Progenitor cell of endocrine pancreas (in vitro differentiated cells): ENCODE data around the gene TPTE. TPM values are rescaled to one million over a fixed set of nuclear protein-coding genes. Genes with fewer than 3 reads are reported as not detected.
"Not testable (repeated sequence)": the region's sequence is repeated elsewhere in the genome, so short reads cannot be mapped to it uniquely, and the experiment has no call there.

ENCODE experiments used
- DNase-seq: peaks from one replicate; pipeline ENCODE4 v3.0.0; 2021; ENCODE audit warnings: low spot score; ENCODE audit not compliant: unreplicated experiment
- H3K27ac Mint-ChIP-seq: 2 replicates; pipeline ENCODE4 v1.8.0; 2021; ENCODE audit warnings: mild to moderate bottlenecking, moderate library complexity, mixed read lengths
- H3K27me3 Mint-ChIP-seq: 2 replicates; pipeline ENCODE4 v1.8.0; 2021; ENCODE audit warnings: mixed read lengths
- H3K36me3 Mint-ChIP-seq: 2 replicates; pipeline ENCODE4 v1.8.0; 2022; ENCODE audit warnings: mixed read lengths; ENCODE audit not compliant: insufficient read depth
- H3K4me1 Mint-ChIP-seq: 2 replicates; pipeline ENCODE4 v1.8.0; 2021; ENCODE audit warnings: low read depth, mixed read lengths
- H3K4me3 Mint-ChIP-seq: 2 replicates; pipeline ENCODE4 v1.8.0; 2021; ENCODE audit warnings: low read depth, mild to moderate bottlenecking, moderate library complexity, mixed read lengths
- H3K9me3 Mint-ChIP-seq: 2 replicates; pipeline ENCODE4 v1.8.0; 2021; ENCODE audit warnings: low read depth, mixed read lengths
- CTCF ChIP-seq: fragments of 200-600 bp; sonication (generic); IDR thresholded peaks from one replicate; pipeline ENCODE4 v1.5.0; 2021; ENCODE audit warnings: antibody characterized with exemption, mild to moderate bottlenecking; ENCODE audit not compliant: unreplicated experiment
- long read RNA-seq: library from polyadenylated mRNA; unstranded; transcript quantifications from one replicate; pipeline ENCODE4 v2.0.0, GENCODE V29; 2020
- total RNA-seq: library from RNA; stranded (reverse); gene quantifications from 2 replicates; pipeline ENCODE4 v1.2.1, GENCODE V29; 2021

TPTE gene
- total RNA-seq: not detected in 2 replicates
- long read RNA-seq: 0 reads

GRCh38 chr21:10521091-10521598 is at the start of gene TPTE:
TSS of gene TPTE (plus strand) at chr21:10521583. CDS start at chr21:10538724, 17,141 bp downstream.
- Mint-ChIP-seq H3K9me3 (peaks cover 49% of the 10 kb centered on the region), H3K4me1 (no peaks in the 10 kb centered on the region), H3K4me3 (no peak within 1 kb of the TSS), H3K27me3 (no peaks in the 10 kb centered on the region), H3K27ac (no peak within 1 kb of the TSS), H3K36me3 (peaks cover 13% of the 10 kb centered on the region)
- no peak for TF ChIP-seq CTCF
- DNase-seq: no peak

- not testable (repeated sequence) for H3K27me3 Mint-ChIP-seq, DNase-seq, H3K4me3 Mint-ChIP-seq, H3K36me3 Mint-ChIP-seq, H3K27ac Mint-ChIP-seq, H3K4me1 Mint-ChIP-seq
- peaks cover 11% of the 10 kb centered on the region for H3K9me3 Mint-ChIP-seq
Measured at GRCh38 chr21:10471999-10472398, 49.4 kb upstream of the TPTE start.

- not testable (repeated sequence) for H3K4me1 Mint-ChIP-seq, H3K36me3 Mint-ChIP-seq, H3K4me3 Mint-ChIP-seq, DNase-seq, H3K27me3 Mint-ChIP-seq, H3K27ac Mint-ChIP-seq
- H3K9me3 Mint-ChIP-seq: peaks cover 34% of the 10 kb centered on the region
Measured at GRCh38 chr21:10477794-10478193, 43.6 kb upstream of the TPTE start.

GRCh38 chr21:10479875-10480274 is 41.5 kb upstream of the TPTE start:
- H3K27me3 Mint-ChIP-seq, H3K27ac Mint-ChIP-seq, H3K4me1 Mint-ChIP-seq, H3K4me3 Mint-ChIP-seq, H3K36me3 Mint-ChIP-seq, DNase-seq: not testable (repeated sequence)
- peaks cover 41% of the 10 kb centered on the region for H3K9me3 Mint-ChIP-seq

GRCh38 chr21:10484864-10485263 is 36.5 kb upstream of the TPTE start:
- not testable (repeated sequence) for H3K4me1 Mint-ChIP-seq, H3K4me3 Mint-ChIP-seq, H3K27me3 Mint-ChIP-seq, H3K27ac Mint-ChIP-seq, H3K36me3 Mint-ChIP-seq, DNase-seq
- H3K9me3 Mint-ChIP-seq: peaks cover 28% of the 10 kb centered on the region

- not testable (repeated sequence) for H3K9me3 Mint-ChIP-seq, H3K27ac Mint-ChIP-seq
Measured at GRCh38 chr21:10490453-10490852, 30.9 kb upstream of the TPTE start.

GRCh38 chr21:10511116-10511515 is 10.3 kb upstream of the TPTE start:
- H3K9me3 Mint-ChIP-seq: peaks cover 34% of the 10 kb centered on the region

More at GRCh38 chr21:10490453-10490852, 30.9 kb upstream of the TPTE start:
- H3K27me3 Mint-ChIP-seq, DNase-seq, H3K36me3 Mint-ChIP-seq, H3K4me1 Mint-ChIP-seq, H3K4me3 Mint-ChIP-seq: not testable (repeated sequence)

GRCh38 chr21:10516889-10517288 is 4.5 kb upstream of the TPTE start:
- H3K4me3 Mint-ChIP-seq, H3K27ac Mint-ChIP-seq, DNase-seq, H3K27me3 Mint-ChIP-seq, H3K4me1 Mint-ChIP-seq: not testable (repeated sequence)
- H3K36me3 Mint-ChIP-seq: peaks cover 11% of the 10 kb centered on the region
- H3K9me3 Mint-ChIP-seq: peaks cover 54% of the 10 kb centered on the region

More at GRCh38 chr21:10511116-10511515, 10.3 kb upstream of the TPTE start:
- peaks cover 4% of the 10 kb centered on the region for H3K36me3 Mint-ChIP-seq
- H3K4me1 Mint-ChIP-seq: no peaks in the 10 kb centered on the region
- H3K27me3 Mint-ChIP-seq: no peaks in the 10 kb centered on the region
- DNase-seq: no peak
- H3K4me3 Mint-ChIP-seq: no peak overlapping the region
- TF ChIP-seq CTCF: no peak
- no peak overlapping the region for H3K27ac Mint-ChIP-seq

- peaks cover 11% of the 10 kb centered on the region for H3K36me3 Mint-ChIP-seq
Measured at GRCh38 chr21:10517904-10518303, 3.5 kb upstream of the TPTE start.

GRCh38 chr21:10521835-10522500 is 585 bp downstream of the TPTE start:
- not testable (repeated sequence) for H3K4me1 Mint-ChIP-seq, H3K4me3 Mint-ChIP-seq, DNase-seq, H3K27ac Mint-ChIP-seq, H3K27me3 Mint-ChIP-seq
- H3K9me3 Mint-ChIP-seq: peaks cover 44% of the 10 kb centered on the region
- peaks cover 13% of the 10 kb centered on the region for H3K36me3 Mint-ChIP-seq

More at GRCh38 chr21:10517904-10518303, 3.5 kb upstream of the TPTE start:
- H3K27me3 Mint-ChIP-seq, H3K4me1 Mint-ChIP-seq, DNase-seq, H3K27ac Mint-ChIP-seq, H3K4me3 Mint-ChIP-seq: not testable (repeated sequence)
- peaks cover 54% of the 10 kb centered on the region for H3K9me3 Mint-ChIP-seq
